Measurements from ENCODE around the gene TACSTD2.
"Not testable (repeated sequence)": the region's sequence is repeated elsewhere in the genome, so short reads cannot be mapped to it uniquely, and the experiment has no call there.

Gene TACSTD2

GRCh38 chr1:58607391-58607790 is 30.3 kb upstream of the TACSTD2 start:
- Mint-ChIP-seq H3K27ac (ENCODE audit: low read depth) (no peak overlapping the region), H3K9me3 (peaks cover 18% of the 10 kb centered on the region), H3K4me3 (no peak overlapping the region), H3K4me1 (no peaks in the 10 kb centered on the region), H3K27me3 (peaks cover 97% of the 10 kb centered on the region), H3K36me3 (ENCODE audit: insufficient read depth) (no peaks in the 10 kb centered on the region)
- DNase-seq (ENCODE audit: low spot score in 2 of 2) (no peak), ATAC-seq (replicated peaks; ENCODE audit: extremely low read depth, poor library complexity, severe bottlenecking) (no peak)

- not testable (repeated sequence) for ATAC-seq (replicated peaks; ENCODE audit: extremely low read depth, poor library complexity, severe bottlenecking)
These were observed 24.9 kb upstream of the TACSTD2 start for GRCh38 chr1:58601921-58602320.

GRCh38 chr1:58597996-58598395 is 20.9 kb upstream of the TACSTD2 start:
- H3K27ac Mint-ChIP-seq (ENCODE audit: low read depth) = no peak overlapping the region
- no peak for ATAC-seq (replicated peaks; ENCODE audit: extremely low read depth, poor library complexity, severe bottlenecking)
- H3K36me3 Mint-ChIP-seq (ENCODE audit: insufficient read depth) = no peaks in the 10 kb centered on the region
- H3K4me1 Mint-ChIP-seq = no peaks in the 10 kb centered on the region
- no peaks in the 10 kb centered on the region for H3K9me3 Mint-ChIP-seq
- no peak for DNase-seq (ENCODE audit: low spot score in 2 of 2)
- peaks cover 76% of the 10 kb centered on the region for H3K27me3 Mint-ChIP-seq
- H3K4me3 Mint-ChIP-seq = no peak overlapping the region

More at GRCh38 chr1:58601921-58602320, 24.9 kb upstream of the TACSTD2 start:
- Mint-ChIP-seq H3K27me3 (peaks cover 97% of the 10 kb centered on the region), H3K9me3 (peaks cover 13% of the 10 kb centered on the region)
- DNase-seq (ENCODE audit: low spot score in 2 of 2); H3K36me3 Mint-ChIP-seq (ENCODE audit: insufficient read depth); H3K4me1 Mint-ChIP-seq; H3K4me3 Mint-ChIP-seq; H3K27ac Mint-ChIP-seq (ENCODE audit: low read depth): not testable (repeated sequence)

GRCh38 chr1:58597076-58597475 is 20.0 kb upstream of the TACSTD2 start:
- H3K4me3 Mint-ChIP-seq = no peak overlapping the region
- no peaks in the 10 kb centered on the region for H3K9me3 Mint-ChIP-seq
- peaks cover 76% of the 10 kb centered on the region for H3K27me3 Mint-ChIP-seq
- no peaks in the 10 kb centered on the region for H3K36me3 Mint-ChIP-seq (ENCODE audit: insufficient read depth)
- no peak for ATAC-seq (replicated peaks; ENCODE audit: extremely low read depth, poor library complexity, severe bottlenecking)
- no peaks in the 10 kb centered on the region for H3K4me1 Mint-ChIP-seq
- DNase-seq (ENCODE audit: low spot score in 2 of 2) = no peak
- H3K27ac Mint-ChIP-seq (ENCODE audit: low read depth) = no peak overlapping the region

GRCh38 chr1:58596631-58597052 is 19.6 kb upstream of the TACSTD2 start:
- ATAC-seq (replicated peaks; ENCODE audit: extremely low read depth, poor library complexity, severe bottlenecking) (no peak), DNase-seq (ENCODE audit: low spot score in 2 of 2) (no peak)
- H3K4me1 Mint-ChIP-seq = no peaks in the 10 kb centered on the region
- H3K27me3 Mint-ChIP-seq = peaks cover 74% of the 10 kb centered on the region
- no peak overlapping the region for H3K27ac Mint-ChIP-seq (ENCODE audit: low read depth)
- H3K4me3 Mint-ChIP-seq = no peak overlapping the region
- no peaks in the 10 kb centered on the region for H3K36me3 Mint-ChIP-seq (ENCODE audit: insufficient read depth)
- no peaks in the 10 kb centered on the region for H3K9me3 Mint-ChIP-seq

- peaks cover 70% of the 10 kb centered on the region for H3K27me3 Mint-ChIP-seq
These were observed 17.5 kb upstream of the TACSTD2 start for GRCh38 chr1:58594546-58594945.

GRCh38 chr1:58592522-58593134 is 15.6 kb upstream of the TACSTD2 start:
- Mint-ChIP-seq H3K4me1 (no peaks in the 10 kb centered on the region), H3K36me3 (ENCODE audit: insufficient read depth) (no peaks in the 10 kb centered on the region), H3K9me3 (no peaks in the 10 kb centered on the region), H3K4me3 (no peak overlapping the region), H3K27me3 (peaks cover 67% of the 10 kb centered on the region), H3K27ac (ENCODE audit: low read depth) (no peak overlapping the region)
- no peak for ATAC-seq (replicated peaks; ENCODE audit: extremely low read depth, poor library complexity, severe bottlenecking)
- no peak for DNase-seq (ENCODE audit: low spot score in 2 of 2)

More at GRCh38 chr1:58594546-58594945, 17.5 kb upstream of the TACSTD2 start:
- H3K27ac Mint-ChIP-seq (ENCODE audit: low read depth) = no peak overlapping the region
- no peak overlapping the region for H3K4me3 Mint-ChIP-seq
- no peaks in the 10 kb centered on the region for H3K4me1 Mint-ChIP-seq
- no peaks in the 10 kb centered on the region for H3K9me3 Mint-ChIP-seq
- ATAC-seq (replicated peaks; ENCODE audit: extremely low read depth, poor library complexity, severe bottlenecking) (no peak), DNase-seq (ENCODE audit: low spot score in 2 of 2) (no peak)
- H3K36me3 Mint-ChIP-seq (ENCODE audit: insufficient read depth) = no peaks in the 10 kb centered on the region

- H3K36me3 Mint-ChIP-seq (ENCODE audit: insufficient read depth) = no peaks in the 10 kb centered on the region
- peaks cover 63% of the 10 kb centered on the region for H3K27me3 Mint-ChIP-seq
- no peak overlapping the region for H3K4me3 Mint-ChIP-seq
- H3K9me3 Mint-ChIP-seq = no peaks in the 10 kb centered on the region
- no peak overlapping the region for H3K27ac Mint-ChIP-seq (ENCODE audit: low read depth)
- ATAC-seq (replicated peaks; ENCODE audit: extremely low read depth, poor library complexity, severe bottlenecking) (no peak), DNase-seq (ENCODE audit: low spot score in 2 of 2) (no peak)
- no peaks in the 10 kb centered on the region for H3K4me1 Mint-ChIP-seq
These were observed 14.8 kb upstream of the TACSTD2 start for GRCh38 chr1:58591806-58592205.

- peaks cover 75% of the 10 kb centered on the region for H3K27me3 Mint-ChIP-seq
- ATAC-seq (replicated peaks; ENCODE audit: extremely low read depth, poor library complexity, severe bottlenecking) = no peak
These were observed 13.0 kb upstream of the TACSTD2 start for GRCh38 chr1:58590019-58590418.

GRCh38 chr1:58588396-58588795 is 11.3 kb upstream of the TACSTD2 start:
- ATAC-seq (replicated peaks; ENCODE audit: extremely low read depth, poor library complexity, severe bottlenecking) (no peak), DNase-seq (ENCODE audit: low spot score in 2 of 2) (no peak)
- H3K27ac Mint-ChIP-seq (ENCODE audit: low read depth) = no peak overlapping the region
- peaks cover 86% of the 10 kb centered on the region for H3K27me3 Mint-ChIP-seq
- H3K36me3 Mint-ChIP-seq (ENCODE audit: insufficient read depth) = no peaks in the 10 kb centered on the region
- no peaks in the 10 kb centered on the region for H3K9me3 Mint-ChIP-seq
- no peaks in the 10 kb centered on the region for H3K4me1 Mint-ChIP-seq
- H3K4me3 Mint-ChIP-seq = no peak overlapping the region

More at GRCh38 chr1:58590019-58590418, 13.0 kb upstream of the TACSTD2 start:
- Mint-ChIP-seq H3K4me1 (no peaks in the 10 kb centered on the region), H3K9me3 (no peaks in the 10 kb centered on the region), H3K36me3 (ENCODE audit: insufficient read depth) (no peaks in the 10 kb centered on the region), H3K4me3 (no peak overlapping the region), H3K27ac (ENCODE audit: low read depth) (no peak overlapping the region)
- DNase-seq (ENCODE audit: low spot score in 2 of 2) = no peak

GRCh38 chr1:58587667-58588066 is 10.6 kb upstream of the TACSTD2 start:
- no peak overlapping the region for H3K27ac Mint-ChIP-seq (ENCODE audit: low read depth)
- no peak for ATAC-seq (replicated peaks; ENCODE audit: extremely low read depth, poor library complexity, severe bottlenecking)
- no peaks in the 10 kb centered on the region for H3K4me1 Mint-ChIP-seq
- no peaks in the 10 kb centered on the region for H3K9me3 Mint-ChIP-seq
- no peaks in the 10 kb centered on the region for H3K36me3 Mint-ChIP-seq (ENCODE audit: insufficient read depth)
- H3K4me3 Mint-ChIP-seq = no peak overlapping the region
- no peak for DNase-seq (ENCODE audit: low spot score in 2 of 2)
- H3K27me3 Mint-ChIP-seq = peaks cover 83% of the 10 kb centered on the region

- Mint-ChIP-seq H3K27ac (ENCODE audit: low read depth) (no peak overlapping the region), H3K9me3 (no peaks in the 10 kb centered on the region), H3K27me3 (peaks cover 74% of the 10 kb centered on the region), H3K36me3 (ENCODE audit: insufficient read depth) (no peaks in the 10 kb centered on the region), H3K4me3 (no peak overlapping the region), H3K4me1 (no peaks in the 10 kb centered on the region)
- ATAC-seq (replicated peaks; ENCODE audit: extremely low read depth, poor library complexity, severe bottlenecking) = no peak
- DNase-seq (ENCODE audit: low spot score in 2 of 2) = no peak
These were observed 9.2 kb upstream of the TACSTD2 start for GRCh38 chr1:58586271-58586670.

GRCh38 chr1:58585581-58586151 is 8.6 kb upstream of the TACSTD2 start:
- no peak for DNase-seq (ENCODE audit: low spot score in 2 of 2)
- Mint-ChIP-seq H3K36me3 (ENCODE audit: insufficient read depth) (no peaks in the 10 kb centered on the region), H3K27me3 (peaks cover 69% of the 10 kb centered on the region), H3K4me3 (no peak overlapping the region), H3K27ac (ENCODE audit: low read depth) (no peak overlapping the region), H3K9me3 (no peaks in the 10 kb centered on the region), H3K4me1 (no peaks in the 10 kb centered on the region)
- no peak for ATAC-seq (replicated peaks; ENCODE audit: extremely low read depth, poor library complexity, severe bottlenecking)
